ENCODE results near the gene SYT7.

- no peak for TF ChIP-seq CTCF (IDR thresholded peaks at IDR 0.05)
- no peak for TF ChIP-seq POLR2A (IDR thresholded peaks at IDR 0.05)
- no peak for TF ChIP-seq EP300 (IDR thresholded peaks at IDR 0.05)
Observed at GRCh38 chr11:61581931-61582330, 1.1 kb upstream of the SYT7 start.
